Kidney capillary endothelial cell (primary cell): Measurements from ENCODE around the gene ZACN.
"Not testable (repeated sequence)": the region's sequence is repeated elsewhere in the genome, so short reads cannot be mapped to it uniquely, and the experiment has no call there.

Source experiments
- DNase-seq: peaks from one replicate; pipeline ENCODE4 v3.0.0-alpha.2; 2018; ENCODE audit warnings: low spot score

ZACN gene

GRCh38 chr17:76078860-76079534 is at the start of gene ZACN:
ZACN (plus strand) TSS chr17:76079182; CDS start chr17:76079265, 83 bp downstream.
- no peak for DNase-seq

GRCh38 chr17:76032073-76032779 is 46.8 kb upstream of the ZACN start:
- DNase-seq = no peak

- DNase-seq = no peak
Measured at GRCh38 chr17:76032780-76033108, 46.2 kb upstream of the ZACN start.

- DNase-seq = no peak
Measured at GRCh38 chr17:76033139-76033538, 45.8 kb upstream of the ZACN start.

GRCh38 chr17:76034428-76035350 is 44.3 kb upstream of the ZACN start:
- DNase-seq = no peak

- DNase-seq = no peak
Measured at GRCh38 chr17:76036497-76037261, 42.3 kb upstream of the ZACN start.

GRCh38 chr17:76038050-76038449 is 40.9 kb upstream of the ZACN start:
- no peak for DNase-seq

DNA sequence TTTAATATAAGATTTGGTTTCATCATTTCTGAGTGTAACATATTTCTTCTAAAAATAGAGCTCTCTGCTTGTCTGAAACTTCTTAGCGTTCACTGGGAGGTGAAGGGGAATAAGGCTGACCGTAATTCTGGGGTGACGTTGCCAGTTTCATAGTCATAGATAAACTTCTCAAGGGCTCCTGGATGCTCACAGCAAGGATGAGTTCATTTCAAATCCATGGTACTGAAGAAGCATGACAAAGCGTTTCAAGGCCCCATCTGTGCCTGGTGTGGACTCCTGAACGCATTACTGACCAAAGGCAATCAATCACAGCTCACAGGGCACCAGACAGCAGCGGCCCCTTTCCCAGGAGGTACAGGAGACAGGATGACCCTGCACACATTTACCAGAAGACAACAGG is 39.9 kb upstream of the ZACN start:
- DNase-seq = no peak

- no peak for DNase-seq
Measured at GRCh38 chr17:76040376-76040775, 38.6 kb upstream of the ZACN start.

DNA sequence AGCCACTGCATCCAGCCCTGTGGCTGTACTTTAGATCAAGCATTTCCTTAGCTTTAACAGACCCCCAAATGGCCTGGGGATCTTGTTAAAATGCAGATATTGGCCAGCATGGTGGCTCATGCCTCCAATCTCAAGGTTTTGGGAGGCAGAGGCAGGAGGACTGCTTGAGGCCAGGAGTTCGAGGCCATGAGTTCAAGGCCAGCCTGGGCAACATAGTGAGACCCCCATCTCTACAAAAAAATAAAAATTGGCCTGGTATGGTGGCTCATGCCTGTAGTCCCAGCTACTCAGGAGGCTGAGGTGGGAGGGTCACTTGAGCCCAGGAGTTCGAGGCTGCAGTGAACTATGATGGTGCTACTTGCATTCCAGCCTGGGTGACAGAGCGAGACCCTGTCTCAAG is 36.1 kb upstream of the ZACN start:
- not testable (repeated sequence) for DNase-seq

- not testable (repeated sequence) for DNase-seq
Measured at GRCh38 chr17:76044475-76045007, 34.4 kb upstream of the ZACN start.

GRCh38 chr17:76046064-76046463 is 32.9 kb upstream of the ZACN start:
- DNase-seq = no peak

GRCh38 chr17:76048025-76048605 is 30.9 kb upstream of the ZACN start:
- DNase-seq = no peak

DNA sequence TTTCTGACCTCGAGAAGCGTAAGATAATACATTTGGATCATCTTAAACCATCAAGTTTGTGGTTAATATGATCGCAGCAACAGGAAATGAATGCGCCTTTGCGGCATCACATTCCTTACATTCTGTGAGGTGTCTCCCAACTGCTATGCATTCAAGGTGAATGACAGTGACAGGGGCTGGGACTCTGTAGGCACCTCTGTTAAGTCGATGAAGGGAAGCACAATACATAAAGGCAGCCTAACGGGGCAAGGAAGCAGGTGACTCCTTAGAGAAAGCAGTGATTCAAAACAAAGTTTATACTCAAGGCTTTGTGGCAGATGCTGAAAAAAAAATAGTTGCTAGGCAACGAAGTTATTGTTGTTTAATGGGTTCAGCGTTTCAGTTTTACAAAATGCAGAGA is 30.3 kb upstream of the ZACN start:
- no peak for DNase-seq

DNA sequence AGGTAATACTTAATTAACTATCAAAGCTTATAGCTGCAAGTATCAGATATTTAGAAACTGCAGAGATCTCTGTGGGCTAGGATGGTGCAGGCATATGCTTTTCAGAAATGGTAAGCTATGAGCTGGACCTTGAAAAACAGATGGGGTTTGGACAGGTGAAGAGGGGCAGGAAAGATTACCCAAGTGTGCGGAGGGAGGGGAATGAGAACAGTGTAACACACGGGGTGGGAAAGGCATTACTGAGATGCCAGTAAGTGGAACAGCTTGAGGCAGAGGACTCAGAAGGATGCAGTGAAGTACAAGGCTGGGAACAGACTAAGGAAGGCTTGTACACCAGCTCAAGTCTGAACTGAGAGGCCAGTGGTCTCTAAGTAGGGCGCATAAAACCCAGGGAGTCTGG is 29.7 kb upstream of the ZACN start:
- no peak for DNase-seq

DNA sequence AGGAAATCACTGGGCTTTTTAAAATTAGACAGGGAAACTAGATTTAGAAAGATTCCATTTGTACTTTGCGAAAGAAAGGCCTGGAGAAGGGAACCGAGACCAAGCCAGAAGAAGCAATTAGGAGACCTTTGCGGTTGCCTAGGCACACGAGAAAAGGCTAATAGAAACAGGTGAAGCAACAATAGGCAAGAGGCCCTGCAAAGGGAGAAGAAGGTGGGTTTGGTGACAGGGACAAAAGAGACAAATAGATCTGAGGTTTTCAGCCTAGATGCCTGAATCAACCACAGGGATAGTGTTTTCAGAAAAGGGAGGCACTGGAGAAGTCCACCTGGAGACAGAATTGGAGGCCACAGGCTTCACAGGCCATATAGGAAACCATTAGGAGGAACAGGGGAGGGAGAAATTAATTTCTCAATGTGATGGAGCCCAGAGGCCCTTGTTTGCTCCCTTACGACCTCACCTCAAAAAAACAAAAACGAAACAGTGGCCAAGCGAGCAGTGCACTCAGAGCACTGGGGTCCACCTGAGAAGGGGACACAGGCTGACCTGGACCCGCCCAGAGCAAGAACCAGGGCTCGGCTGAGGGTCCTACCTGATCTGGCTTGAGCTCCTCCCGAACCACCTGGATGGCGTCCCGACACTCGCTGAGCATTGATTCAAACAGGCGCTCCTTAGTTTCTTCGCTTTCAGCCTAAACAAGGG is 29.0 kb upstream of the ZACN start:
- DNase-seq = no peak

DNA sequence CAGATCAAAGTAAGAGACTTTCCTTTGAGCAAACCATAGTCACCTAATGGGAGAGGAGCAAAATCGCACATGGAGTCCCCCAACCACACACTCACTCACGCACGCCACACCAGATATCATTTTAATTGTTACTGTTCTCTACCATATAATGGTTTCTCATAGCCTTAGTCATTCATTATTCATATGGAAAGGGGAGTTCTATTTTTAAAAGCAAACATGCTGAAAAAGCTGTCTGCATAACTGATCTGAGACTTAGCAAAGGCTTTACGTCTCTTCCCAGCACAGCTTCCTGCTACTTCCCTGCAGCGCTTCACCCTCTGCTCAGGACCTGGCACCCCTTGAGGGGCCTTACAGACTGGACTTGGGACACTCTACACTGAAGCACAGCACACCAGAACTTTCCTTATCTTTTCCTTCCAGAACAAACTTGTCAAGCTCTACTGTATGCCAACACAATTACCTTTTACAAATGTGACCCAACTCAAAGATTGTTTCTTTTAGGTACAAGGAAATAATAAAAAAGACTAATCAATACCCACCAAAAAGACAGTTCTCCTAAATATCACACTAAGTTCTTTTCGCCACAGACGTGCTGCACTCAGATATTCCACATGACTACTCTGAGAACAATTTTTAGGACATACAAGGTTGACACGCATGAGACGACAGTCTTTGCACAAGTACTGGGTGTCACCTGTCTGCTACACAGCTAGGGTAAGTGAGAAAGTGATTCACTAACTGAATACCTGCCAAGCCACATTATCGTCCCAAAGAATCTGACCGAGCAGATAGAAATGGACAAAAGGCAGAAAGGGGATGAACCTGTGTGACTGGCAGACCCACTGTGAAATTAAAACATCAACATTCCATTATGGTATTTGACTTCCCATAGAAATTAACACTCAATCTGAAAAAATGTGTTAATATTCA is 28.2 kb upstream of the ZACN start:
- DNase-seq = no peak

GRCh38 chr17:76051561-76051960 is 27.4 kb upstream of the ZACN start:
- DNase-seq = no peak

- no peak for DNase-seq
Measured at GRCh38 chr17:76053246-76054111, 25.5 kb upstream of the ZACN start.
